HS-27A (cell line): Measurements from ENCODE around the gene PRSS48.
A peak's percentile ranks its signal among the peaks of the same experiment; 100 is the strongest.
"Not testable (repeated sequence)": the region's sequence is repeated elsewhere in the genome, so short reads cannot be mapped to it uniquely, and the experiment has no call there.

Source experiments
- DNase-seq: peaks from one replicate; pipeline ENCODE4 v3.0.0-alpha.2; 2012; ENCODE audit warnings: low read depth, missing footprints

The PRSS48 gene

DNA sequence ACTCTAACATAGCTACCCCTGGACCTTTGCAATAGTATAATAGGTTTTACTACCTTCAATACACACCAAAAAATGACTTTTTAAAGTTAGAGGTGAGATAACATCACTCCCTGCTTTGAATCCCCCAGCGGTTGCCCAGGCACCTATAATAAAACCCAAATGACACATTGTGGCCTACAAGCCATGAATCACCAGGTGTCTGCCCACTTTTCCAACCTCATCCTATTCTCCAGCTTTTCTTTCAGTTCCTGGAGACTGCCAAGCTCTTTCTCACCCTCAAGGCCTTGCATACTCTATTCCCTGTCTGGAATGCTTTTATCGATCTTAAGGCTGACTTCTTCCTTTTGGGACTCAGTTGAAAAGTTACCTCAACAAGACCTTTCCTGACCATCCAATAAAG is 16.4 kb upstream of the PRSS48 start:
- DNase-seq: no peak

DNA sequence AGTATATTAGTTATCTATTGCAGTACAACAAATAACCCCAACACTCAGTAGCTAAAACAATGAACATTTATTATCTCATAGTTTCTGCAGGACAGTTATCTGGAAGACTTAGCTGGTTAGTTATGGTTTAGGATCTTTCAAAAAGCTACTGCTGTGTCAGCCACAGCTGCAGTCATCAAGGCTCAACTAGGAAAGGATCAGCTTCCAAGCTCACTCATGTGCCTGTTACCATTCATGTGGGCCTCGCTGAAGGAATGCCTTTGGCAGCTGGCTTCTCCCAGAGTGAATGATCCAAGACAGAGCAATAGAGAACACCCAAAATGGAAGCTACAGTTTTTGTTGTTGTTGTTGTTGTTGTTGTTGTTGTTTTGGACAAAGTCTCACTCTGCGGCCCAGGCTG is 13.5 kb upstream of the PRSS48 start:
- no peak for DNase-seq

DNA sequence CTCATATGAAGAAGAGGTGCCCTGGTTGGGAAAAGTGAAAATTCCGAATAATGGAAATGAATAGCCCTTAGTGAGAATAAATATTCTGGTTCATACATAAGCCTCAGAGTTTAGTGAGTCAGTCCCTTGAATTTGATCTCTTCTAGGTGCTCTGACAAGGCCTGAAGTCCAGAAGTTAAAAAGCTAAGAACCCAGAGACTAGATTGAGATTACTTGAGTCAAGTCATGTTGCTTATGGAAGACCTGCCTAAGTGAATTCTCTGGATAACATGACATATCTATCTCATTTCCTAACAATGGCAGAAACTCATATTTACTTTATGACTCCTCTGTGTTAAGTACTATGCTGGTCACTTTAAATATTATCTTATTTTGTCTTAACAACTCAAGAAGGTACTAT is 10.5 kb upstream of the PRSS48 start:
- no peak for DNase-seq

DNA sequence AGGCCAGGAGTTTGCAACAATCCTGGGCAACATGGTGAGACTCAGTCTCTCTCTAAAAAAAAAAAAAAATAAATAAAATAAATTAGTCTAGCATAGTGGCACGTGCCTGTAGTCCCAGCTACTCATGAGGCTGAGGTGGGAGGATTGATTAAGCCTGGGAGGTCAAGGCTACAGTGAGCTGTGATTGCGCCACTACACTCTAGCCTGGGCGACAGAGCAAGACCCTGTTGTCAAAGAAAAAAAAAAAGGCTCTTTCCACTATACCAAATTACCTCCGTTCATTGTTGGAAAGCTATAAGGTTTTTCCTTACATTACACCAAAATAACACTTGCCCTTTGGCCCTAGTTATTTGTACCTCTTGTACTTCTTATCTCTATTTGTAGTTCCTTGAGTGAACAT is 9.9 kb upstream of the PRSS48 start:
- no peak for DNase-seq

DNA sequence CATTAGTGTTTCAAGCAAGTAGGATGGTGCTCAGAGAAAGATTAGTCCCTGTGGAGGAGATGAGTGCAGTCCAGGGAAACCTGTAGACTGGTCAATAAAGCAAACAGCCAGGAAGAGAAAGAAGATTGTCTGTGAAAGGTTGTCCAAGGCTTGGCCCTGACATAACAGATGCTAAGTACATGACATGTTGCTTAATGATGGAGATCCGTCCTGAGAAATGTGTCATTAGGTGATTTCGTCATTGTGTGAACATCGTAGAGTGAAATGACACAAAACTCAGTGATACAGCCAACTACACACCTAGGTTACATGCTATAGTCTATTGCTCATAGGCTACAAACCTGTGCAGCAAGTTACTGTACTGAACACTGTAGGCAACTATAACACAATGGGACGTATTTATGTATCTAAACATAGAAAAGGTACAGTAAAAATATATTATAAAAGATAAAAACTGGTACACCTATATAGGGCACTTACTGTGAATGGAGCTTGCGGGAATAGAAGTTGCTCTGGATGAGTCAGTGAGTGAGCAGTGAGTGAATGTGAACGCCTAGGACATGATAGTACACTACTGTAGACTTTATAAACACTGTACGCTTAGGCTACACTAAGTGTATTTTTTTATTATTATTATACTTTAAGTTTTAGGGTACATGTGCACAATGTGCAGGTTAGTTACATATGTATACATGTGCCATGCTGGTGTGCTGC is 9.0 kb upstream of the PRSS48 start:
- DNase-seq: no peak

DNA sequence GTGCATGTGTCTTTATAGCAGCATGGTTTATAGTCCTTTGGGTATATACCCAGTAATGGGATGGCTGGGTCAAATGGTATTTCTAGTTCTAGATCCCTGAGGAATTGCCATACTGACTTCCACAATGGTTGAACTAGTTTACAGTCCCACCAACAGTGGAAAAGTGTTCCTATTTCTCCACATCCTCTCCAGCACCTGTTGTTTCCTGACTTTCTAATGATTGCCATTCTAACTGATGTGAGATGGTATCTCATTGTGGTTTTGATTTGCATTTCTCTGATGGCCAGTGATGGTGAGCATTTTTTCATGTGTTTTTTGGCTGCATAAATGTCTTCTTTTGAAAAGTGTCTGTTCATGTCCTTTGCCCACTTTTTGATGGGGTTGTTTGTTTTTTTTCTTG is 8.1 kb upstream of the PRSS48 start:
- not testable (repeated sequence) for DNase-seq

DNA sequence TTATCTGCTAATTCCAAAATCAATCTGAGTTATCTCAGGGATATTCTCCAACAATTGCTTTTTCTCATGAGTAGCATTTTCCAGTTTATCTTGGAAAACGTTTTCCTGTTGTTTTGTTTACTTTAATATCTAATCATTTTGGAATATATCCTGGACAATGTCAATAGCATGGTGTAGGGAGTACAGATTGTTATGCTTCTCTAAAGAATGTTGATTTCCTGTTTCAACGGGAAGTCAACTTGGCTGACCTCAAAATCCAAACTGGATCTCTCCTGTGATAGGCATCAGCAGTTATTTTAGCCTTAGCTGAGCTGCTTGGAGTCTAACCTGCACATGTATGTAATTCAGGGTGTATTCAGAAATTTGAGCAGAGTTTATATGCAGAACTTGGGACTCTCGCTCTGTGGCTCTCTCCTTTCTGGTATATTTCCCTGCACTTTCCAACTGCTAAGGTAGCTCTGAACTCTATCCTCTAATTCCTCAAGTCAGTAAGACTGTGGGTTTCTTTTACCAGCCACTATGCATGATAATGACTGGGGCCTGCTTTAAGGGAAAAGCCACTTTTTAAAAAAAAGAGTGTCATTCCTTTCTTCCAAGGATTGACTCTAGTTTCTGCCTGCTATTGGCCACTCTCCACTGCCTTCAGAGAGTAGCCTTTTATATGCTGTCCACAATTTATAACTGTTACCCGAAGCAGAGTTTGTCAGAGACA is 7.7 kb downstream of the PRSS48 start:
- no peak for DNase-seq

DNA sequence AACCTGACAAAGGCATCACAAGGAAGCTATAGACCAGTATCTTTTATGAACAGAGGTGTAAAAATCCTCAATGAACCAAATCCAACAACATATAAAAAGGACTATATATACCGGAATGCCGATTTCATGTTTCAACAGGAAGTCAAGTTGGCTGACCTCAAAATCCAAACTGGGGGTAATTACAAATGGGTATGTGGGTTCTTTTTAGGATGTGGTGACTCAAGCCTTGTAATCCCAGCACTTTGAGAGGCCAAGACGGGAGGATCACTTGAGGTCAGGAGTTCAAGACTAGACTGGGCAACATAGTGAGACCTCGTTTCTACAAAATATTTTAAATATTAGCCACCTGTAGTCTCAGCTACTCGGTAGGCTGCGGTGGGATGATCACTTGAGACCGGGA is 10.4 kb downstream of the PRSS48 start:
- no peak for DNase-seq

DNA sequence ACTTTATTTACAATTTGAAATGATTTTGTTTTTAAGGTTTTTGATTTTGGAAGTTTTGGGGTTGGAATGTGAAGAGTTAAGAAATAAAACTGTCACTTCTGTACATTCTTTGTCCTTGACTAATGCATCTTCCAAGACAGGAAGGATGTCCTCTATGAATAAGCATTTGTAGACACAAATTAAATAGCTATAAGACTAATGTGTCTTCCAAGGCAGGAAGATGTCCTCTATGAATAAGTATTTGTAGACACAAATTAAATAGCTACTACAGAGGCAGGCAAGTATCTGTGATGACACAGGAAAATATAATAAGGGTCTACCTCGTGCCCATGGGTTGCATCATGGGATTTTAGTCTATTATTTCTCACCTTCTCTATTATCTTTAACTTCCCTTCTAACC is 14.5 kb downstream of the PRSS48 start:
- no peak for DNase-seq

DNA sequence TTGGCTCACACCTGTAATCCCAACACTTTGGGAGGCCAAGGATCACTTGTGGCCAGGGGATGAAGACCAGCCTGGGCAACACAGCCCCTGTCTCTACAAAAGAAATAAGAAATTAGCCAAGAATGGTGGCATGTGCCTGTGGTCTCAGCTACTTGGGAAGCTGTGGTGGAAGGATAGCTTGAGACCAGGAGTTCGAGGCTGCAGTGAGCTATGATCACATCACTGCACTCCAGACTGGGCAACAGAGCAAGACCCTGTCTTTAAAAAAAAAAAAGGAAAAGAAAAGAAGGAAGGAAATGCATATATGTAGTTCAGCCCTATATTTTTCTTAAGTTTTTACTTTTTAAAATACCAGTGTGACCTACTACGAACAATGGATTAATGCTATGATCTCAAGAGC is 15.1 kb downstream of the PRSS48 start:
- DNase-seq: no peak

DNA sequence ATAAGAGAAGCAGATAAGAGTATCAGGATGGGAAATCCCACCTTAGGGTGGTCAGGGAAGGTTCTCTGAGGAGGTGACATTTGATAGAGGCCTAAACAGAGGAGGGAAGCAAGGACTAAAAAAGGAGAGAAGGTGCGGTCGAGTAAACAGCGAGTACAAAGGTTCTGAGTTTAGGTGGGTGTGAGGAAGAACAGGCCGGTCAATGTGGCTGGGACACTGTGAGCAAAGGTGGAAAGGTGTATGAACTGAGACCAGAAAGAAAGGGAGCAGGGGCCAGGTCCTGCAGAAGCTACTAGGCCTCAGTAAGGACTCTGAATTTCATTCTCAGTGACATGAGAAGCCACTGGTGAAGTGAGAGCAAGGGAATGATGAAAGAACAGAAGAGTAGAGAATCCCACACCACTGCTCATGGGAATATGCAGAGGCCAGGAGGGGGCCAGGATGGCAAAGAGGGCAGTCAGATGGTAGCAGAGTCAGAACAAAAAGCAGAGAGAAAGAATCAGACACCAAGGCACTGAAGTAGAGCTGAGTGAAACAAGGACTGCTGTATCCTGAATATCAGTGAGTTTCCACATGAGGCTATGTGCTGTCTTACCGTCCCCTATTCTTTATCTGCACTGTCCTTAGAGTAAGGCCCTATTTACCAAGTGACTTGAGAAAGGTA is 18.0 kb downstream of the PRSS48 start:
- no peak for DNase-seq

DNA sequence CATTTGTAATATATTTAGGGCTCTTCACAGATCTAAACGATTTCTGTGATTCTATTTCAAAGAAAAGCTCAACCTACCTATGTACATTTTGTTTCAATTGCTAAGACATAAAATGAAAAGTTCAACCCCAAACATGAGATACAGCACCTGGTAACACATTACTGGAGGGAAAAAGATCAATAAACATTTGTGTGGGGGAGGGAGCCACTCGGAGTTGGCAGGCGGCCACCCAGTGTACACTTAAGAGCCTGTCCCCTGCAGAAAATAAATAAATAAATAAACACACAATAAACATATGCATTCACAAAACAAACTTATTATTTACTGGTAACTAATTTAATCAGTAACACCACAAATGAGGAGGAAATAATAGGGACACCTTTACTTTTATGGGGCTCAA is 19.3 kb downstream of the PRSS48 start:
- DNase-seq: no peak

DNA sequence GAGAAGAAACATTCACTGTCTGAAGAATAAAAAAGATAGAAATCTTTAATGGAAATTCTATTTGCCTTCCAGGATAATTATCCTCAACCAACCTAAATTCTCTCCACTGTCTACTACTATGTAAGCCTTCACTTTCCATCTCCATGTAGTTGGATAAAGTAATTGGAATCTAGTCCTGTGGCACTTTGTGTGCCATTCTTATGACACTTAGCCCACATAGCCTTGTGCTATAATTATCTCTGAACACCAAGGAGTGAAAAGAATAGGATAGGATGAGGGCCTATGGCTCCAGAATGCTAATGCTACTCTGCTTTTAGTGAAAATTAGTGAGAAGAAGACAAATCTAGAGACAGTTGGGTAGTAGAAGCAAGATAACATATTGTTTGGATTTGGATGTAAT is 20.2 kb downstream of the PRSS48 start:
- DNase-seq: no peak

DNA sequence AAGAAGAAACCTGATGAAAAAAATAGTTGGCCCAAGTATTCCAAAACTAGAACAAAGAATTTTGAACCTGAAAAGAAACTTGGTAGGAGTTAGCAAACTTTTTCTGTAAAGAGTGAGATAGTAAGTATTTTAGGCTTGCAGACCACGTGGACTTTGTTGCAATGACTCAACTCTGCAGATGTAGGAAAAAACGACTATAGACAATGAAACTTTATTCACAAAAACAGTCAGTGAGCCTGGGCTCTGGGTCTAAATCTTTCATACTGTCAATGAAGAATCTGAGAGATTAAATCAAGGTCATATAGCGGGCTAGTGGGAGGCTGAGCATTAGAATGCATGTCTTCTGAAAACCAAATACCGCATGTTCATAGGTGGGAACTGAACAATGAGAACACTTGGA is 25.5 kb downstream of the PRSS48 start:
- no peak for DNase-seq

DNA sequence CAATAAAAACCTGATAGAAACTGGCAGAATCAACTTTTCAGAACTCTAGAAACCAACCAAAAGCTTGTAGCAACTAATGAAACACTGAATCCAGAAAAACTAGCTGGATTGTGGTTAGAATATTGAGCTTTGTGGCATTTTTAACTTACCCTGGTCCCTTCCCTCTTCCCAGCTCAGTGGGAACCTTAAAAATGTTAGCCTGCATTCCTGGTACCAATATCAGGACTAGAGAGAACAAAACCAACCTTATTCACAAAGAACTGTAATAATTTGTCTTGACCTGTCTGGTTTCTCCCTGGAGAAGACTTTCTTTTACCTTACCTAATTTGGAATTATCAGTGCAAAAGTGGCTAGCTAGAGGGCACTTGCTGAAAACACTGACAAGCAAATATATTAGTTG is 27.3 kb downstream of the PRSS48 start:
- DNase-seq: no peak

DNA sequence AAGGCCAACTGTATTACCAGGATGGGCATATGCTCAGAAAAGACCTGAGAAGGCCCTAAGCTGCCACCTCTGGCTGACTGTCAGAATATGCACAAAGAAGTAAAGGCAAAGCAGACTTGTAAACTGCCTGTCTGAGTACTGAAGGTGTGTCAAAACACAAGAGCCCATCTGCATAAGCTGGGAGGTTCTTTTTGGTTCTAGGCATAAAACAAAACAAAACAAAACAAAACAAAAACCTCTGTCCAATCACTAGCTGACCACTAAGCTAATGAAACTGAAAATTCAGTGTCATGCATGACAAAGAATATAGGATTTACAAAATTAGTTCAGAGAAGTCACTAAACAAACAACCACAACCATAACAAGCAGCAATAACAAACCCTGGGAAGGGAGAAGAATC is 27.8 kb downstream of the PRSS48 start:
- no peak for DNase-seq

DNA sequence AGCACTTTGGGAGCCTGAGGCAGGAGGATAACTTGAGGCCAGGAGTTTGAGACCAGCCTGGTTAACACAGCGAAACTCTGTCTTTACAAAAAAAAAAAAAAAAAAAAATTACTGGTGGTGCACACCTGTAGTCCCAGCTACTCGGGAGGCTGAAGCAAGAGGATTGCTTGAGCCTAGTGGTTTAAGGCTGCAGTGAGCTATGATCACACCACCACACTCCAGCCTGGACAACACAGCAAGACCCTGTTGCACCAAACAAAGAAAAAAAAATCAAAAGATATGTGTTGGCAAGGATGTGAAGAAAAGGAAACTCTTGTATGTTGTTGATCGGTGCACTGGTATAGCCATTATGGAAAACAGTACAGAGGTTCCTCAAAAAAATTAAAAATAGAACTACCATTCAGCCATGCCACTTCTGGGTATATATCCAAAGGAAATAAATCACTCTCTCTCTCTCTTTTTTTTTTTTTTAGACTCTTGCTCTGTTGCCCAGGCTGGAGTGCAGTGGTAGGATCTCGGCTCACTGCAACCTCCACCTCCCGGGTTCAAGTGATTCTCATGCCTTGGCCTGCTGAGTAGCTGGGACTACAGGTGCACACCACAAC is 33.3 kb downstream of the PRSS48 start:
- DNase-seq: no peak

DNA sequence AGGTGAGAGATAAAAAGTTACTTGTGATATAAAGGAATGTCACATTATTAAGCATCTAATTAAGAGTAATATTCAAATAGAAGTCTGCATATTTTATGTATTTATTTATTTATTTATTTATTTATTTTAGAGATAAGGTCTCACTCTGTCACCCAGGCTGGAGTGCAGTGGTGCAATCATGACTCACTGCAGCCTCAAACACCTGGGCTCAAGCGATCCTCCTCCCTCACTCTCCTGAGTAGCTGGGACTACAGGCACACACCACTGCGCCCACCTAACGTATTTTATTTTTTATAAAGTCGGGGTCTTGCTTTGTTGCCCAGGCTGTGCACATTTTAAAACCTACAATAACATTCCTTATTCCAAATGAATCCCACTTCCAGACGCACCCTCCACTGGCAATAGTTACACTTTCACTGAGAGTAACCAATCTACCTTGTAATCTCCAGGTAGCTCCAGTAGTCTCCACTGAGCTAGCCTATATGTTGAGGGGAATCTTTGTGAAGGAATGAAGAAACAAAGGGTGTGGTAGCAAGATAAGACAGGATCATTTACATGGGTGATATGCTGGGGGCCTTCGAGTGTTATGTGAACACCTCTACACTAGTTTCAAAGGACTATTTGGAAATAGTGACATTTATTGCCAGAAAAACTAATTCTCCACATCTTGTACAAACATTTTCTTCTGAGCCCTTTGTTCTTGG is 36.5 kb downstream of the PRSS48 start:
- no peak for DNase-seq

DNA sequence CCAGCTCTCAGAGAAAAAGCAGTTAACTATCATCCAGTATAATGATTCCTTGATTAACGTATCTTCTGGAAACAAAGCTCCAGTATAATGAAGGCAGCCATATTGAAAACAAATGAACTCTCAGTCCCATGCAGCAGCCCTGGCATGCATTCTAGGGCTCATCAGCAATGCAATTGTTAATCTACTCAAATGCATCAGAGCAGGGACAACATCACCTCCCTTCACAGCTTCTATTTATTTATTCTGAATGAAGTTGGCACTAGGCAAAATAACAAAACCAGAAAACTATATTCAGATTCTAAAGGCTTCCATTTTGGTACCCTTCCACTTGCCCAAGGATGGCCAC is 37.0 kb downstream of the PRSS48 start:
- no peak for DNase-seq

DNA sequence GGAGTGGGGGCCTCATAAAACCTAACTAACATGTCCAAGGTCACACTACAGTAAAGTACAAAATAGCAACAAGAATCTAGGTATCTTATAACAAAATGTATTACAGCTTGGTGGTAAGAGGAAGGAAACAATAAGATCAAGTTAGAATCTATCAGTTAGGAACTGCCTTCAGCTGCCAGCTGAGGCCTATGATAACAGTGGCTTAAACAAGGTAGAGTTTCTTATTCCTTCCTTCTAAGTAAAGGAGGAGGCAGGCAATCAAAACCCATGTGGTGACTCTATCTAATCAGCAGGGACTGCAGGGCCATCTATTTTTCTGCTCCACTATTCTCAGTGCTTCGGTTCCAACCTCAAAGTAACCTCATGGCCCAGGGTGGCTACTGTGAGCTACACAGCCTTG is 37.5 kb downstream of the PRSS48 start:
- DNase-seq: no peak

DNA sequence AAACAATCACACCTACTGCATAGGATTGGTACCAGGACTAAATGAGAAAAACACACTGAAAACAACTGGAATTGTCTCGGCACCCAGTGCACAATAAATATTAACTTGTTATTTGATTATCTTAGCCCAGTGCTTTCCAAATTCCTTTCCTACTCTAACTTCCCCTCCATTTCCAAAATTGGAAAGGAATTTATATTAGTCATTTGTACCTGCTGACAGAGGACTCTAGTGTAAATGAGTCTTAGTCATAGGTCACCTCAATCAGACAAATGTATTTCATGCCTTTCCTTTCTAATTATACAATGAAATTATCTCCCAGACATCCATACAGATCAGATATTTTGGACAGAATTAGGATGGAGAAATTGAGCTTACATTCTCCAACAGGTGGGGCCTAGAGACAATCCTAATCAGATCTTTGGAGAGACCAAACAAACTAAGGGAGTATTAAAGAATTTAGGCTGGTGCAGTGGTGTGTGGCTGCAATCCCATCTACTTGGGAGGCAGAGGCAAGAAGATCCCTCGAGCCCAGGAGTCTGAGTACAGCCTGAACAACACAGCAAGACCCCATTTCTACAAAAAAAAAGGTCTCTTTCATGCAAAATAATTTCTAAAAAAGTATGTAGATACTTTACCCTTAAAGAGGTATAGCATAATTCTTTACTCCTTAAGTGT is 38.4 kb downstream of the PRSS48 start:
- DNase-seq: peak; percentile 11

DNA sequence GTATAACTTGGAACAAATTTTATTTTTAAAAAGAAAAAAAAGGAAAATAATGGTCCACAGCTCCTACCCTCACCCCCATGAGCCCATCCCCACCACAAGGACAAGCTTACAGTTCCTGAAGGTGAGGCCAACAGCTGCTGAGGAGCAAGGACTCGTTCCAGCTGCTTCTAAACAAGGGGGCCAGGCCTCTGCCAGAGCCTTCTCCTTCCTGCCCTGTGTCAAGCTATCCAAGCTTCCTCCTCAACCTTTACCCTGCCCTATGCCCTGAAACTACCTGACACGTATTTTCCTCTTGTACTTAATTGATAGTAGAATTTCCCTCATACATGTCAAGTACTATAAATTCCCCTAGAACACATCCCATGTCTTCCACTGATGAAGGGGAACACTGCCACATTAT is 39.7 kb downstream of the PRSS48 start:
- DNase-seq: no peak
